Effector memory CD4-positive, alpha-beta T cell (primary cell): Measurements from ENCODE around the gene TMEM38B.
"Not testable (repeated sequence)": the region's sequence is repeated elsewhere in the genome, so short reads cannot be mapped to it uniquely, and the experiment has no call there.

Source experiments
- DNase-seq, 3 donors: peaks; one replicate each; pipeline ENCODE4 v3.0.0-alpha.2; 2020
- H3K27ac ChIP-seq: 2 replicates; pipeline ENCODE4 v1.7.0; 2013; ENCODE audit warnings: mild to moderate bottlenecking, low read length, moderate library complexity; ENCODE audit not compliant: insufficient read depth, poor library complexity, severe bottlenecking
- H3K27me3 ChIP-seq: replicated peaks from 2 replicates; pipeline ENCODE4 v1.7.0; 2013; ENCODE audit warnings: mild to moderate bottlenecking, low read length; ENCODE audit not compliant: insufficient read depth, control insufficient read depth, poor library complexity, severe bottlenecking
- H3K36me3 ChIP-seq: 2 replicates; pipeline ENCODE4 v1.7.0; 2013; ENCODE audit warnings: mild to moderate bottlenecking, low read length, moderate library complexity; ENCODE audit not compliant: control insufficient read depth, insufficient read depth
- H3K4me1 ChIP-seq: 2 replicates; pipeline ENCODE4 v1.7.0; 2013; ENCODE audit warnings: low read length, mild to moderate bottlenecking; ENCODE audit not compliant: control insufficient read depth, insufficient read depth, poor library complexity, severe bottlenecking
- H3K4me3 ChIP-seq: 2 replicates; pipeline ENCODE4 v1.7.0; 2013; ENCODE audit warnings: low read length, low read depth, mild to moderate bottlenecking; ENCODE audit not compliant: insufficient read depth, poor library complexity, severe bottlenecking
- H3K9me3 ChIP-seq: 2 replicates; pipeline ENCODE4 v1.7.0; 2013; ENCODE audit warnings: mild to moderate bottlenecking, low read length, moderate library complexity; ENCODE audit not compliant: control insufficient read depth

Gene TMEM38B

DNA sequence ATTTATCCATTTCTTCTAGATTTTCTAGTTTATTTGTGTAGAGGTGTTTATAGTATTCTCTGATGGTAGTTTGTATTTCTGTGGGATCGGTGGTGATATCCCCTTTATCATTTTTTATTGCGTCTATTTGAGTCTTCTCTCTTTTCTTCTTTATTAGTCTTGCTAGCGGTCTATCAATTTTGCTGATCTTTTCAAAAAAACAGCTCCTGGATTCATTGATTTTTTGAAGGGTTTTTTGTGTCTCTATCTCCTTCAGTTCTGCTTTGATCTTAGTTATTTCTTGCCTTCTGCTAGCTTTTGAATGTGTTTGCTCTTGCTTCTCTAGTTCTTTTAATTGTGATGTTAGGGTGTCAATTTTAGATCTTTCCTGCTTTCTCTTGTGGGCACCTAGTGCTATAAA lies 53.0 kb downstream of the TMEM38B start:
- H3K4me1 ChIP-seq, H3K27me3 ChIP-seq, H3K4me3 ChIP-seq, DNase-seq, H3K9me3 ChIP-seq, H3K27ac ChIP-seq: not testable (repeated sequence)
- peaks cover 14% of the 10 kb centered on the region for H3K36me3 ChIP-seq

DNA sequence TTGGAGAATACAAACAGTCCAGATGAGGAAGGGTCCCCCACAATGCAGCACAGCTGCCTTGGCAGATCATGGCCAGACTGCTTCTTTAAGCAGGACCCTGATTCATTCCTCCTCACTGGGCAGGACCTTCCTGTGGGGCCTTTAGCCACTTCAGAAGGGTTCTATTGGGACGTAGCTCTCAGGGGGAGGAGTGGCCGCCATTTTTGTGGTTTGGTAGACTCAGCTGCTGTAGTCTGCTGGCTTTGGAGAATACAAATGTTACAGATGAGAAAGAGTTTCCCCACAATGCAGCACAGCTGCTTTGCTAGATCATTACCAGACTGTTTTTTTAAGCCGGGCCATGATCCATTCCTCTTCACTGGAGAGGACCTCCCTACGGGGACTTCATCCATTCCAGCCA lies 57.4 kb downstream of the TMEM38B start:
- Histone ChIP-seq H3K9me3 (no peaks in the 10 kb centered on the region), H3K4me3 (no peak overlapping the region), H3K4me1 (no peaks in the 10 kb centered on the region), H3K36me3 (peaks cover 19% of the 10 kb centered on the region), H3K27ac (no peak overlapping the region), H3K27me3 (no peaks in the 10 kb centered on the region)
- no peak for DNase-seq

- DNase-seq: no peak
- Histone ChIP-seq H3K27ac (no peak overlapping the region), H3K27me3 (no peaks in the 10 kb centered on the region), H3K4me1 (no peaks in the 10 kb centered on the region), H3K4me3 (no peak overlapping the region), H3K9me3 (no peaks in the 10 kb centered on the region), H3K36me3 (peaks cover 2% of the 10 kb centered on the region)
Measured at GRCh38 chr9:105757496-105758251, 63.3 kb downstream of the TMEM38B start.

DNA sequence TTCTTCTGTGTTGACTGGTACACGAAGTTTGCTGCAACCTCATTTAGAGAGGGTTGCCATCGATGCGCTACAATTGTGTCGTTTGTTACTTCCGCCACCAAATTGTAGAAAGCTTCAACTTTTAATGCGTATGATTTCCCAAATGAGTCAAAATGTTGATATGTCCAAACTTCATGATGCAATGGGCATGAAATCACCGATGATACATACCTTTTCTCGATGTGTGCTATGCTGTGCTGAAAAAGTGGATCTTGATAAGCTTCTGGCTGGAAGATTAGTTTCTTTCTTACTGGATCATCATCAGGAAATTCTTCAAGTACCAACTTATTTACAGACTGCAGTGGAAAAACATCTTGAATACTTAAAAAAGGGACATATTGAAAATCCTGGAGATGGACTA lies 65.7 kb downstream of the TMEM38B start:
- Histone ChIP-seq H3K4me3 (no peak overlapping the region), H3K27me3 (no peaks in the 10 kb centered on the region), H3K4me1 (no peaks in the 10 kb centered on the region), H3K36me3 (no peaks in the 10 kb centered on the region), H3K27ac (no peak overlapping the region), H3K9me3 (no peaks in the 10 kb centered on the region)
- no peak for DNase-seq

DNA sequence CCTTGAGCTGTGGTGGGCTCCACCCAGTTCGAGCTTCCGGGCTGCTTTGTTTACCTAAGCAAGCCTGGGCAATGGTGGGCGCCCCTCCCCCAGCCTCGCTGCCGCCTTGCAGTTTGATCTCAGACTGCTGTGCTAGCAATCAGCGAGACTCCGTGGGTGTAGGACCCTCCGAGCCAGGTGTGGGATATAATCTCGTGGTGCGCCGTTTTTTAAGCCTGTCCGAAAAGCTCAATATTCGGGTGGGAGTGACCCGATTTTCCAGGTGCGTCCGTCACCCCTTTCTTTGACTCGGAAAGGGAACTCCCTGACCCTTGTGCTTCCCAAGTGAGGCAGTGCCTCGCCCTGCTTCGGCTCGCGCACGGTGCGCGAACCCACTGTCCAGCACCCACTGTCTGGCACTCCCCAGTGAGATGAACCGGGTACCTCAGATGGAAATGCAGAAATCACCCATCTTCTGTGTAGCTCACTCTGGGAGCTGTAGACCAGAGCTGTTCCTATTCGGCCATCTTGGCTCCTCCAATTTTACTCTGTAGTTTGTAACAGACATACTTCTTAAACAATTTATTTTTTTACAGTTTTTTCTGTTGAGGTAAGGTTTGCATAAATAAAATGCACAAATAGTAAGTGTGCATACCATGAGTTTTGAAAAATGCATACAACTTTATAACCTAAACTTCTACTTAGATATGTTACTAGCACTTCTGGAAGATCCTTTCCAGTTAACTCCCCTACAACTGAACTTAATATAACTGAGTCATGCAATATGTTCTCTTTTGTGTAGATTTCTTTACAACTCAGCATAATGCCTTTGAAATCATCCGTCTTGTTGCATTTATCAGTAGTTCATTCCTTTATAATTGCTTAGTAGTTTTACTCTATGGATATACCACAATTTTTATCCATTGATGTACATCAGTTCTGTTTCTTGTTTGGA lies 88.5 kb downstream of the TMEM38B start:
- H3K4me3 ChIP-seq, H3K9me3 ChIP-seq, H3K4me1 ChIP-seq, H3K27me3 ChIP-seq, H3K27ac ChIP-seq, H3K36me3 ChIP-seq, DNase-seq: not testable (repeated sequence)

GRCh38 chr9:105783495-105783872 lies 89.1 kb downstream of the TMEM38B start:
- H3K36me3 ChIP-seq, H3K4me1 ChIP-seq, DNase-seq, H3K27ac ChIP-seq, H3K27me3 ChIP-seq, H3K4me3 ChIP-seq, H3K9me3 ChIP-seq: not testable (repeated sequence)

DNA sequence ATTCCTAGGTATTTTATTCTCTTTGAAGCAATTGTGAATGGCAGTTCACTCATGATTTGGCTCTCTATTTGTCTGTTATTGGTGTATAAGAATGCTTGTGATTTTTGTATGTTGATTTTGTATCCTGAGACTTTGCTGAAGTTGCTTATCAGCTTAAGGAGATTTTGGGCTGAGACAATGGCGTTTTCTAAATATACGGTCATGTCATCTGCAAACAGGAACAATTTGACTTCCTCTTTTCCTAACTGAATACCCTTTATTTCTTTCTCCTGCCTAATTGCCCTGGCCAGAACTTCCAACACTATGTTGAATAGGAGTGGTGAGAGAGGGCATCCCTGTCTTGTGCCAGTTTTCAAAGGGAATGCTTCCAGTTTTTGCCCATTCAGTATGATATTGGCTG lies 92.5 kb downstream of the TMEM38B start:
- not testable (repeated sequence) for DNase-seq, H3K27me3 ChIP-seq, H3K4me3 ChIP-seq, H3K36me3 ChIP-seq, H3K9me3 ChIP-seq, H3K4me1 ChIP-seq, H3K27ac ChIP-seq

DNA sequence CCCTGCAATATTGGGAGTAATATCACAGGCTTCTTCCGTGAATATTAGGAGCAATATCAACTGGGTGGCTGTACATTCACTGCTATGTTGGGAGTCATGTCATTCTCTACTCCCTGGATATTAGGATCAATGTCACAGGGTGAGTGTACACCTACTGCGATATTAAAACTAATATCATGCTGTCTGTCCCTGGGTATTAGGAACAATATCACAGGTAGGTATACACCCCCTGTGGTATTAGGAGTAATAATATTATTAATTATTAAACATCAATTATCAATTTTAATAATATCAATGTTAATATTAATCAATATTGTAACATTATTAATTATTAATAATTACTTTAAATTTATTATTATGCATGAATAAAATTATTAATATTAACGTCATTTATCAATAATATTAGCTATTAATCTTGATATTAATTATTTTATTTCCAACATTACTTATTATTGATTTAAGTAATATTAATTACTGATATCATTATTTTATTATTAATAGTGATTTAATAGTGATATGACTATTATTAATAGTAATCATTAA lies 121.9 kb downstream of the TMEM38B start:
- DNase-seq: no peak
- Histone ChIP-seq H3K4me3 (no peak overlapping the region), H3K36me3 (no peaks in the 10 kb centered on the region), H3K27ac (no peak overlapping the region), H3K9me3 (no peaks in the 10 kb centered on the region), H3K4me1 (no peaks in the 10 kb centered on the region), H3K27me3 (no peaks in the 10 kb centered on the region)

DNA sequence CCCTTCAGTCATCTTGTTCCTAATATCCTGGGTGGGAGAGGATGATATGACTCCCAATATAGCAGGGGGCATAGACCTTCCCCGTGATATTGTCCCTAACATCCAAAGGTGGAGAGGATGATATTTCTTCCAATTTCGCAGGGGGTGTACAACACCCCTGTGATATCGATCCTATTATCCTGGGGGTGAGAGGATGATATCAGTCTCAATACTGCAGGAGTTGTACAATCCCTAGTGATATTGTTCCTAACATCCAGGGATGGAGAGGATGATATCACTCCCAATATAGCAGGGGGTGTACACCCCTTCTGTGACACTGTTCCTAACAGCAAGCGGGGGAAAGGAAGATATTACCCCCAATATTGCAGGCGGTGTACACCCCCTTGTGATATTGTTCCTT lies 122.6 kb downstream of the TMEM38B start:
- Histone ChIP-seq H3K9me3 (no peaks in the 10 kb centered on the region), H3K4me3 (no peak overlapping the region), H3K27ac (no peak overlapping the region), H3K4me1 (no peaks in the 10 kb centered on the region), H3K27me3 (no peaks in the 10 kb centered on the region), H3K36me3 (no peaks in the 10 kb centered on the region)
- DNase-seq: no peak

- no peaks in the 10 kb centered on the region for H3K9me3 ChIP-seq
- H3K27me3 ChIP-seq: no peaks in the 10 kb centered on the region
- H3K36me3 ChIP-seq: no peaks in the 10 kb centered on the region
- H3K27ac ChIP-seq: no peak overlapping the region
- H3K4me1 ChIP-seq: no peaks in the 10 kb centered on the region
- no peak overlapping the region for H3K4me3 ChIP-seq
- DNase-seq: no peak
Measured at GRCh38 chr9:105818903-105819302, 124.6 kb downstream of the TMEM38B start.
